Stimulated activated CD8-positive, alpha-beta memory T cell treated with anti-CD3 and anti-CD28 coated beads, Interleukin-4, amount 100 ng/mL, for 4 hours (primary cell): Measurements from ENCODE around the gene UCHL3.

Experiments used
- DNase-seq, 2 donors: peaks; one replicate each; pipeline ENCODE4 v3.0.0-alpha.2; 2020; ENCODE audit warnings: low read depth in 2 of 2, low spot score in 1 of 2

The UCHL3 gene

GRCh38 chr13:75621147-75621546, 71.6 kb downstream of the UCHL3 start:
- no peak for DNase-seq

GRCh38 chr13:75628801-75629200, 79.2 kb downstream of the UCHL3 start:
- DNase-seq, result no peak

DNA sequence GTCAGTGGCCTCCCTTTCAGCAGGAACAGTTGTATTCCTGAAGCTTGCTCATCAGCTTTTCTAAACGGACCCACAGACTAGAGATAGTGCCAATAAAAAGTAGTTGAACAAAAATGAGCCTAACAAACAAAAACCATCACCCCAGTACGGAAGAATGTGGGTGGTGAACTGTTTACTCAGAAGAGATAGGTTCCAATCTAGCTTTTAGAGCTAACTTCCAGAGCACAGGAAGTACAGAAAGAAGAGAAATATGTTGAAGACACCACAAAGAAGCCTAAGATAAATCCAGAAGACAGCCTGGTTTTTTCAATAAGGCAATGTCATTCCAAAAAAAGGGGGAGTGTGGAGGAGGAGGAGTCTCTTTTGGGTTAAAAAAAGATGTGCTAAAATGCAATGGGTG, 83.7 kb downstream of the UCHL3 start:
- no peak for DNase-seq

DNA sequence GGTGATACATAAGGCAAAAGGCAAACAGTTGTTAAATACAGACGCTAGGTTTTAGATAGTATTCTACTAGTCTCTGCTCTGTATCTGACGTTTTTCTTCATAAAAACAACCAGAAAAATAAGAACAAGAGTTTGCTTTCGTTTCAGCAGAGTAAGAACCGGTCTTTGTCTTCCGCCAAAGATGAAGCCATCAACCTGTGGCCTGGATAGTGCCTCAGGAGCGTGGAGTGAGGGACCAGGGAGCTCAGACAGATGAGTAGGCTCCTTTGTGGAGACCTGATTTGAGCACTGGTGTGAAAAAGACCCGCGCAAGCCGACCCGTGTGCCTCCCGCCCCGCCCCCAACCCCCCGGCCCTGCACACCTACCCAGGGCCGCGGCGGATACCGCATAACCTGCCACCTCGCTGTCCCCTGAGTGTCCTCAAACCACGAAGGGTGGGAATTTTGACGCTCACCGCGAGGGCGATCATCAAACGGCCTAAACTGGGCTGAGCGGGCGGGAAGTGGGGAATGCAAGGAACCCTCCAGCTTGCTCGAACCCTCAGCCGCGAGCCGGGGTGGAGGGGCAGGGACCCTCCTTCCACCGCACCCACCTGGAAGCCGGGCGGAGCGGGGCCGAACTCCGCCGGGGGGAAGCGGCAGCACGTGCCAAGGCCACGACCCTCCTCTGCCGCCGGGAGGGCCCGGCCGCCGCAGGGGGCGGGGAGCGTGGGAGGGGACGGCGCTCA, 85.7 kb downstream of the UCHL3 start:
- no peak for DNase-seq

GRCh38 chr13:75635828-75636435, 86.3 kb downstream of the UCHL3 start, which contains the start of gene LMO7:
TSS of gene LMO7 (plus strand) at chr13:75636330. CDS start at chr13:75636658, 328 bp downstream.
- DNase-seq, result peak in 1 of 2 donors; percentile 12

DNA sequence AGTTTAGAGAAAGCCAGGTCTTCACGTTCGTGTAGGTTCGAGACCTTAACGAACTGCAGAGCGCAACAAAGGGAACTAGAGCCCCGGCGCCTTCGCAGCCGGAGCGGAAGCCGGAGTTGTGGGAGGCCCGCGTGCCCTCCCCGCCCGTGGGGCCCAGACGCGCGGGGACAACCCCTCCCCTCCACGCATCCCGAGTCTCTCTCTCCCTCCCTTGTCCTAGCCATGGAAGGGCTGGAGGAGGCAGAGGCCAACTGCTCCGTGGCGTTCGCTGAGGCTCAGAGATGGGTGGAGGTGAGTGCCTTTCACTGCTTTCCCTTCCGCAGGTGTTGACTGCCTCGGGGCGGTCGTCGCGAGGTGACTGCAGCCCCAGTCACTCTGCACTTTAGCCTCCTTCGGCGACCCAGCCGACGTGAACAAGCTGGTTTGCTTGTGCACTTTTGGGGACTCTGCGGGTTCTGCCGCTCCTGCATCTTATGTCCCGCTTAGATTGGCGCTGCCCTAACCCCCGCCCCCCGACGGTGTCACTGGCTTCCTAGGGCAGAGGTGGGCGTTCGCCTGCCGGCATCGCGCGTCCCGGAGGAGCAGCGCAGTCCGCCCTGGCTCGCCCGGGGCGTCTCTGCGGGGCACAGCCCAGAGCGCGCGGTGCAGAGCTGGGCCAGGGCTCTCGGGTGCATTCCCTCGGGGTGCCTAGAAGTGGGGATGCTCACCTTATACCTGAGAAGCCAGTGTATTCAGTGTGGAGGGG, 87.0 kb downstream of the UCHL3 start:
- DNase-seq, result no peak

- no peak for DNase-seq
Observed at GRCh38 chr13:75637181-75637750, 87.7 kb downstream of the UCHL3 start.

GRCh38 chr13:75639454-75639853, 89.9 kb downstream of the UCHL3 start:
- no peak for DNase-seq

DNA sequence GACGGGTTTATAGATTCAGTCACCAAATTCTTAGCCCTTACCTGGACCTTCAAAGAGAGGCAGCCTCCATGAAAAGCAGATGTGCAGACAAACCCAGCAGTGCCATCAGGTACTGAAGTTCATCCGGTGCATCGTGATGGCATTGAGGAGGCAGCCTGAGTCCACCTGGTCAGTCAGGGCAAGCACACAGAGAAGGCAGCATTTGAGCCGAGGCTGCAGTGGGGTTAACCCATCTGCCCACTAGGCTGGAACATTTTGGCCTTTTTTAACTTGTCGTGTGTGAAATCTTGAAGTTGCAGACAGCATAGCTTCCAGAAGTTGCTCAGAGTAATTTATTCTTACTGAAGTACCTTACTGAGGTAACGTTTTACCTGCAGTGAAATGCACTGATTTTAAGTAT, 91.4 kb downstream of the UCHL3 start:
- no peak for DNase-seq

- DNase-seq, result no peak
Observed at GRCh38 chr13:75643182-75643581, 93.6 kb downstream of the UCHL3 start.

- DNase-seq, result no peak
Observed at GRCh38 chr13:75643693-75644092, 94.1 kb downstream of the UCHL3 start.

DNA sequence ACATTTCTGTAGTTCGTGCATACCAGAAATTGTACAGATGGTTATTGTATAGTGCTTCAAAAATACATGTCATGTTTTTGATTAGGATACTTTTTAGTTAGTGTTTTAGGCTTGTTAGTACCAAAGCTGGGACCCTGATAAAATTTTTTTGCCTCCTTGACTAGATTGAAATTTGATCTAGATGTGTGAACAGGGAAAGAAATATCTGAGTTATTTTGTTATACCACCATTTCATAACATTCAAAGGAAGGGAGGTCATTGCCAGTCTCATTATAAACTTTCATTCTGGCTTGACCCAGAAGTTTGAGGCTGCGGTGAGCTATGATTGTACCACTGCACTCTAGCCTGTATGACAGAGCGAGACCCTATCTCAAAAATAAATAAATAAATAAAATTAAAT, 95.5 kb downstream of the UCHL3 start:
- DNase-seq, result no peak

DNA sequence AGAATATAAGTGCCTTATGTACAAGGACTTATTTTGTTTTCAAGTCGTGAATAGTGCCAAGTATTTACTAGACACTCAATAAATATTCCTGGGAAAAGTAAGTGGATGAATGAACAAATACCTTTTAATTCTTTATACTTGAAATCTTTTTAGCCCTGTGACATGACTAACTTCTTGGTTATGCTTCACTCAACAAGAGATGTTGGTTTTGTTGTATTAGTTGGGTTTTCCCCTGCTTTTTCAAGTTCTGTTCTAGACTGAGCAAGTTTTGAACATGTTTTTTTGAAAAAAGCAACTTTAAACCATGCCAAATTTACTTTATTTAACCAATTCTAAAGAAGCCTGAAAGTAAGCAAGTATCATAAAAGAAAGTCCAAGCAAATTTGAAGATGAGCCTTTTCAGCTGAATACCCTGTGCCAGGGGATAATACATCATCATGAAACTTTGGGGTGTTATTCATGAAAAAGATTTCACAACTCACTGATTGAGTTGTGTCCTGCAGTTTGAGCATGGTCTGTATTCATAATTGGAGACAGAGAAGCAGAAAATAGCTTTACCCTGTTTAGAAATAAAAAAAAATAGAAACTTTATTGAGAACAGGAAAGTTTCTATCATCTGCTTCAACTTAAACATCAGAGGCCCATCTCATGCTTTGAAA, 97.7 kb downstream of the UCHL3 start:
- DNase-seq, result no peak

GRCh38 chr13:75648446-75648845, 98.9 kb downstream of the UCHL3 start:
- DNase-seq, result no peak

GRCh38 chr13:75651013-75651412, 101.4 kb downstream of the UCHL3 start:
- DNase-seq, result no peak

GRCh38 chr13:75652726-75653125, 103.1 kb downstream of the UCHL3 start:
- no peak for DNase-seq
